ENCODE data around the gene PIM2. TPM values are rescaled to one million over a fixed set of nuclear protein-coding genes. Genes with fewer than 3 reads are reported as not detected.

The PIM2 gene
- total and polyA plus RNA-seq, 2 of the 13 experiments (the other 11 are each of a cell fraction or from before 2014, with no cell fraction given) = 14.4 to 15.8 TPM

DNA sequence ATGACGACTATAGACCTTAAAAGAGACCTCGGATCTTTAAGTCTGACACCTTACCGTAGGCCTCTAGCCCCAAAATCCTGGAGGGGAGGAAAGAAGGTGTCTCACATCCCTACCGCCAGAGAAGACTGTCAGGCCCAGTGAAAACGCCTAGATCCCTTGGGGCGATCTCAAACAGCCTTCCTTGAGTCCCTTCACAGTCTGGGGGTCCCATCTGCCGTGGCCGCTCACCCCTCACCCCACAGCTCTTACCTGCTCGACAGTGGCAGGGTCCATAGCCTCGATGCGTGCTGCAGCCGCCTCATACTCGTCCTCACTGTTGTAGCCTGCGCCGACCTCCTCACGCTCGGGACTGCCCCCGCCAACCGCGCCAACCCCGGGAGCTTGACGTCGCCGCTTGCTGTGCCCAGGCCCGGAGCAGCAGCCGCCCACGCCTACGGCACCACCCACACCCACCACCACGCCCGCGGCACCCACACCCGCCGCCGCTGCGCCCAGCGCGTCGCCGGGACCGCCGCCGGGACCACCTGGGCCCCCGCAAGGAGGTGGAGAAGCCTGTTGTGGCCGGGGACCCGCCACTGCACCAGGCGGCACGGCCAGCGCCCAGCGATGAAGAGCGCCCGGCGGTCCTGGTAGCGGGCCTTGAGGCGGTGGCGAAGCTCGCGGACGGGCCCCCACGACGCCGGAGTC, 38.0 kb upstream of the PIM2 start:
- BruUV-seq (replicated peaks) = no TSS peak
- H3K4me2 ChIP-seq (ENCODE audit: low read depth, low read length) = peak overlapping the region; percentile 83
- POLR2A ChIA-PET = interaction anchor here (0.7 to 2.4 kb wide), 3 partner anchors 11 to 220 kb away, joined by 3 to 8 read pairs (median 5); partner anchors contain the start of gene TFE3
- peaks cover 0 to 8% of the 10 kb centered on the region in 2 experiments; a peak in 2 of 5 replicates for H3K36me3 ChIP-seq (replicated peaks in 1 of 2; ENCODE audit: control insufficient read depth in 1 of 2, insufficient read depth in 2 of 2, low read length in 2 of 2)
- DNase-seq (ENCODE audit: low spot score) = no peak
- H3K9ac ChIP-seq (ENCODE audit: insufficient read depth, low read depth, low read length) = peak overlapping the region; percentile 82
- no peak for ATAC-seq
- CTCF ChIA-PET (ENCODE audit: low intra/inter-chr PET ratio, low total read pairs) = no interaction called here
- peak overlapping the region; percentile 55 to 81 (median 76) for H3K4me3 ChIP-seq (replicated peaks in 1 of 3; ENCODE audit: insufficient read depth in 1 of 3, low read depth in 2 of 3, low read length in 3 of 3)
- H3K27ac ChIP-seq (ENCODE audit: extremely low read length, insufficient read depth, low read length) = peak overlapping the region; percentile 65
- intact Hi-C loops (cut with micrococcal nuclease; ENCODE audit: unreplicated experiment) = loop anchor here (5.0 kb wide), 1 partner anchor 85 kb away; the partner anchor contains the start of gene TFE3
- no CpG with 5 or more reads among the region's 61 CpGs for WGBS (ENCODE audit: low lambda C conversion rate)
- no peak overlapping the region for H2AFZ ChIP-seq (ENCODE audit: low read length)
- H3K27me3 ChIP-seq (ENCODE audit: control insufficient read depth in 1 of 2, insufficient read depth in 2 of 2, low read length in 2 of 2) = no peaks in the 10 kb centered on the region
- FAIRE-seq = no peak
- H4K20me1 ChIP-seq (ENCODE audit: insufficient read depth, low read length) = no peaks in the 10 kb centered on the region
- no peaks in the 10 kb centered on the region for H3K9me3 ChIP-seq (ENCODE audit: low read length)
- H3K4me1 ChIP-seq (ENCODE audit: insufficient read depth, low read length) = peaks cover 67% of the 10 kb centered on the region
- in situ Hi-C loops (cut with HindIII; ENCODE audit: extremely low pct_ligation_motif_present, low pct_unique_long_range_greater_than_20kb) = no loop called here
- peaks cover 50% of the 10 kb centered on the region for H3K79me2 ChIP-seq (ENCODE audit: insufficient read depth, low read length)
- TF ChIP-seq ZNF768 (CRISPR knock-in tag; IDR thresholded peaks at IDR 0.05) (0 out of 2 replicates have a peak, but pooled peaks have one; percentile 8), ZNF557 (CRISPR knock-in tag; IDR thresholded peaks at IDR 0.05) (no peak), AGO2 (optimal IDR thresholded peaks at IDR 0.05; ENCODE audit: low read depth, low read length) (peak; percentile 61), ZBTB8A (CRISPR knock-in tag; IDR thresholded peaks at IDR 0.05; ENCODE audit: borderline replicate concordance, low read depth) (no peak), ZC3H13 (CRISPR knock-in tag; IDR thresholded peaks at IDR 0.05) (0 out of 2 replicates have a peak, but pooled peaks have one; percentile 29), PAX8 (CRISPR knock-in tag; IDR thresholded peaks at IDR 0.05; ENCODE audit: borderline replicate concordance) (no peak), LRRFIP1 (CRISPR knock-in tag; conservative IDR thresholded peaks at IDR 0.05) (no peak), SP4 (CRISPR knock-in tag; IDR thresholded peaks at IDR 0.05) (no peak), RBFOX2 (IDR thresholded peaks at IDR 0.05; ENCODE audit: low read depth, low read length) (peak; percentile 36), MZF1 (CRISPR knock-in tag; IDR thresholded peaks at IDR 0.05; ENCODE audit: borderline replicate concordance) (no peak)
- TF ChIP-seq, protein P1, sequence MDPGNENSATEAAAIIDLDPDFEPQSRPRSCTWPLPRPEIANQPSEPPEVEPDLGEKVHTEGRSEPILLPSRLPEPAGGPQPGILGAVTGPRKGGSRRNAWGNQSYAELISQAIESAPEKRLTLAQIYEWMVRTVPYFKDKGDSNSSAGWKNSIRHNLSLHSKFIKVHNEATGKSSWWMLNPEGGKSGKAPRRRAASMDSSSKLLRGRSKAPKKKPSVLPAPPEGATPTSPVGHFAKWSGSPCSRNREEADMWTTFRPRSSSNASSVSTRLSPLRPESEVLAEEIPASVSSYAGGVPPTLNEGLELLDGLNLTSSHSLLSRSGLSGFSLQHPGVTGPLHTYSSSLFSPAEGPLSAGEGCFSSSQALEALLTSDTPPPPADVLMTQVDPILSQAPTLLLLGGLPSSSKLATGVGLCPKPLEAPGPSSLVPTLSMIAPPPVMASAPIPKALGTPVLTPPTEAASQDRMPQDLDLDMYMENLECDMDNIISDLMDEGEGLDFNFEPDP (CRISPR knock-in tag; conservative IDR thresholded peaks at IDR 0.05) = 0 out of 2 replicates have a peak, but pooled peaks have one; percentile 18
- TF ChIP-seq, protein P2, sequence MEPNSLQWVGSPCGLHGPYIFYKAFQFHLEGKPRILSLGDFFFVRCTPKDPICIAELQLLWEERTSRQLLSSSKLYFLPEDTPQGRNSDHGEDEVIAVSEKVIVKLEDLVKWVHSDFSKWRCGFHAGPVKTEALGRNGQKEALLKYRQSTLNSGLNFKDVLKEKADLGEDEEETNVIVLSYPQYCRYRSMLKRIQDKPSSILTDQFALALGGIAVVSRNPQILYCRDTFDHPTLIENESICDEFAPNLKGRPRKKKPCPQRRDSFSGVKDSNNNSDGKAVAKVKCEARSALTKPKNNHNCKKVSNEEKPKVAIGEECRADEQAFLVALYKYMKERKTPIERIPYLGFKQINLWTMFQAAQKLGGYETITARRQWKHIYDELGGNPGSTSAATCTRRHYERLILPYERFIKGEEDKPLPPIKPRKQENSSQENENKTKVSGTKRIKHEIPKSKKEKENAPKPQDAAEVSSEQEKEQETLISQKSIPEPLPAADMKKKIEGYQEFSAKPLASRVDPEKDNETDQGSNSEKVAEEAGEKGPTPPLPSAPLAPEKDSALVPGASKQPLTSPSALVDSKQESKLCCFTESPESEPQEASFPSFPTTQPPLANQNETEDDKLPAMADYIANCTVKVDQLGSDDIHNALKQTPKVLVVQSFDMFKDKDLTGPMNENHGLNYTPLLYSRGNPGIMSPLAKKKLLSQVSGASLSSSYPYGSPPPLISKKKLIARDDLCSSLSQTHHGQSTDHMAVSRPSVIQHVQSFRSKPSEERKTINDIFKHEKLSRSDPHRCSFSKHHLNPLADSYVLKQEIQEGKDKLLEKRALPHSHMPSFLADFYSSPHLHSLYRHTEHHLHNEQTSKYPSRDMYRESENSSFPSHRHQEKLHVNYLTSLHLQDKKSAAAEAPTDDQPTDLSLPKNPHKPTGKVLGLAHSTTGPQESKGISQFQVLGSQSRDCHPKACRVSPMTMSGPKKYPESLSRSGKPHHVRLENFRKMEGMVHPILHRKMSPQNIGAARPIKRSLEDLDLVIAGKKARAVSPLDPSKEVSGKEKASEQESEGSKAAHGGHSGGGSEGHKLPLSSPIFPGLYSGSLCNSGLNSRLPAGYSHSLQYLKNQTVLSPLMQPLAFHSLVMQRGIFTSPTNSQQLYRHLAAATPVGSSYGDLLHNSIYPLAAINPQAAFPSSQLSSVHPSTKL (CRISPR knock-in tag; IDR thresholded peaks at IDR 0.05) = no peak
- TF ChIP-seq, protein P3, sequence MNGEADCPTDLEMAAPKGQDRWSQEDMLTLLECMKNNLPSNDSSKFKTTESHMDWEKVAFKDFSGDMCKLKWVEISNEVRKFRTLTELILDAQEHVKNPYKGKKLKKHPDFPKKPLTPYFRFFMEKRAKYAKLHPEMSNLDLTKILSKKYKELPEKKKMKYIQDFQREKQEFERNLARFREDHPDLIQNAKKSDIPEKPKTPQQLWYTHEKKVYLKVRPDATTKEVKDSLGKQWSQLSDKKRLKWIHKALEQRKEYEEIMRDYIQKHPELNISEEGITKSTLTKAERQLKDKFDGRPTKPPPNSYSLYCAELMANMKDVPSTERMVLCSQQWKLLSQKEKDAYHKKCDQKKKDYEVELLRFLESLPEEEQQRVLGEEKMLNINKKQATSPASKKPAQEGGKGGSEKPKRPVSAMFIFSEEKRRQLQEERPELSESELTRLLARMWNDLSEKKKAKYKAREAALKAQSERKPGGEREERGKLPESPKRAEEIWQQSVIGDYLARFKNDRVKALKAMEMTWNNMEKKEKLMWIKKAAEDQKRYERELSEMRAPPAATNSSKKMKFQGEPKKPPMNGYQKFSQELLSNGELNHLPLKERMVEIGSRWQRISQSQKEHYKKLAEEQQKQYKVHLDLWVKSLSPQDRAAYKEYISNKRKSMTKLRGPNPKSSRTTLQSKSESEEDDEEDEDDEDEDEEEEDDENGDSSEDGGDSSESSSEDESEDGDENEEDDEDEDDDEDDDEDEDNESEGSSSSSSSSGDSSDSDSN (CRISPR knock-in tag; IDR thresholded peaks at IDR 0.05) = peak; percentile 22; the same call in 1 of the 2 replicates

Measured in HepG2 (cell line).